GM23248 (cell line): ENCODE results near the gene GCN1.

Experiments used
- EZH2 ChIP-seq: fragments of 200-600 bp; sonication (generic); IDR thresholded peaks from 2 replicates; pipeline ENCODE4 v1.6.1; 2018; ENCODE audit warnings: antibody characterized with exemption, mild to moderate bottlenecking; ENCODE audit not compliant: insufficient read depth, poor library complexity, severe bottlenecking
- EZH2phosphoT487 ChIP-seq: fragments of 200-600 bp; sonication (generic); IDR thresholded peaks from 2 replicates; pipeline ENCODE4 v1.6.1; 2018; ENCODE audit warnings: antibody characterized with exemption, moderate library complexity, mild to moderate bottlenecking, low read depth; ENCODE audit not compliant: insufficient read depth

DNA sequence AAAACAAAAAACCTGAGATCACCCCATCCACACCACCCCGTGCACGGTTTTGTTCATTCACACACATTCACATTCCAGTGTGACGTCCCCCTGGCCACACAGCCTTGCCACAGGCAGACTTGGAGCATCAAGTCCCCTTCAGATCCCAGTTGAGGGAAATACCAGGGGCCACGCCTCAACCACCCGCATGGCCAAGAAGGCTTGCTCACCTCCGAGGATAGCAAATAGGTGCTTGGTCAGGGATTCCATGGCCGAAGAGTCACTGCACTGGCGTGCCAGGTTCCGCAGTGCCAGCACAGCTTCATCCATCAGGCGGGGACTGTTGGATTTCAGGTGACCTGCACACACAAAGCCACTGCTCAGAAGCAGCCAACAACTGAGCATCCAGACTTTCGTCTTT, 19.0 kb downstream of the GCN1 start:
- TF ChIP-seq EZH2 (no peak), EZH2phosphoT487 (no peak)
